IMR-90 (cell line): ENCODE data around the gene PCARE. TPM values are rescaled to one million over a fixed set of nuclear protein-coding genes. Genes with fewer than 3 reads are reported as not detected.

Experiments
- ATAC-seq: fragments of 200-7000 bp; cut with Tn5 transposase; 2 replicates; pipeline ENCODE4 v1.9.1; 2020; ENCODE audit warnings: low read depth, mild to moderate bottlenecking, moderate library complexity
- BruUV-seq: library from RNA; stranded (reverse); fragments of 400-500 nt; replicated peaks from 2 replicates; lab custom pipeline; 2021; lab: Mats Ljungman, UMichigan
- CTCF ChIA-PET: fragments of 300-600 bp; formaldehyde crosslinking; extraction: SDS; loops from one replicate; lab custom pipeline; 2021; ENCODE audit warnings: antibody characterized with exemption; lab: Yijun Ruan, JAX
- POLR2A ChIA-PET: fragments of 300-600 bp; sonication (Branson Sonifier 250); formaldehyde crosslinking; loops from one replicate; lab custom pipeline; 2022; ENCODE audit warnings: antibody characterized with exemption; ENCODE audit not compliant: unreplicated experiment; lab: Charles Lee
- DNase-seq: peaks from one replicate; pipeline ENCODE4 v3.0.0; 2013
- H2AFZ ChIP-seq: replicated peaks from 2 replicates; pipeline ENCODE3; 2013; ENCODE audit warnings: low read length, mild to moderate bottlenecking; ENCODE audit not compliant: poor library complexity
- H2AK5ac ChIP-seq: 2 replicates; pipeline ENCODE4 v1.6.1; 2013; ENCODE audit warnings: low read depth, low read length, inconsistent platforms
- H2AK9ac ChIP-seq: replicated peaks from 2 replicates; pipeline ENCODE3; 2013; ENCODE audit warnings: mild to moderate bottlenecking, low read depth, low read length, moderate library complexity; ENCODE audit not compliant: poor library complexity
- H2BK120ac ChIP-seq: 2 replicates; pipeline ENCODE4 v1.6.1; 2013; ENCODE audit warnings: low read depth, low read length, inconsistent platforms
- H2BK15ac ChIP-seq: 3 replicates; pipeline ENCODE4 v1.6.1; 2013; ENCODE audit warnings: low read depth, low read length, inconsistent platforms
- H2BK20ac ChIP-seq: 2 replicates; pipeline ENCODE4 v1.6.1; 2013; ENCODE audit warnings: low read depth, mild to moderate bottlenecking, inconsistent platforms, low read length, moderate library complexity
- H2BK5ac ChIP-seq: 2 replicates; pipeline ENCODE4 v1.6.1; 2013; ENCODE audit warnings: mild to moderate bottlenecking, low read depth, low read length, inconsistent platforms; ENCODE audit not compliant: poor library complexity, severe bottlenecking
- H3K14ac ChIP-seq: replicated peaks from 2 replicates; pipeline ENCODE4 v1.6.1; 2013; ENCODE audit warnings: low read depth, low read length, inconsistent platforms
- H3K18ac ChIP-seq: 2 replicates; pipeline ENCODE4 v1.6.1; 2013; ENCODE audit warnings: low read depth, low read length, control low read depth
- H3K23ac ChIP-seq: 2 replicates; pipeline ENCODE4 v1.6.1; 2013; ENCODE audit warnings: low read depth, low read length, inconsistent platforms
- H3K27ac ChIP-seq: 2 replicates; pipeline ENCODE4 v1.5.1; 2013; ENCODE audit warnings: mild to moderate bottlenecking, control low read depth, low read length; ENCODE audit not compliant: insufficient read depth
- H3K27me3 ChIP-seq: 2 replicates; pipeline ENCODE4 v1.6.1; 2013; ENCODE audit warnings: low read length; ENCODE audit not compliant: control insufficient read depth, insufficient read depth
- H3K36me3 ChIP-seq: 2 replicates; pipeline ENCODE4 v1.6.1; 2013; ENCODE audit warnings: low read length, mixed read lengths; ENCODE audit not compliant: control insufficient read depth, insufficient read depth
- H3K4ac ChIP-seq: 2 replicates; pipeline ENCODE4 v1.6.1; 2013; ENCODE audit warnings: low read depth, low read length, inconsistent platforms
- H3K4me1 ChIP-seq: 2 replicates; pipeline ENCODE4 v1.6.1; 2013; ENCODE audit warnings: low read length, mixed read lengths; ENCODE audit not compliant: control insufficient read depth, insufficient read depth
- H3K4me2 ChIP-seq: 2 replicates; pipeline ENCODE4 v1.6.1; 2013; ENCODE audit warnings: low read depth, mild to moderate bottlenecking, control low read depth, low read length, moderate library complexity
- H3K4me3 ChIP-seq: 2 replicates; pipeline ENCODE4 v1.5.1; 2013; ENCODE audit warnings: low read depth, mild to moderate bottlenecking, control low read depth, low read length, moderate library complexity; ENCODE audit not compliant: insufficient read depth
- H3K56ac ChIP-seq: 2 replicates; pipeline ENCODE4 v1.6.1; 2013; ENCODE audit warnings: low read length, inconsistent platforms; ENCODE audit not compliant: insufficient read depth; ENCODE audit errors: extremely low read depth
- H3K79me1 ChIP-seq, 2 experiments: 2 replicates each; pipeline ENCODE4 v1.6.1; 2013; ENCODE audit warnings: low read length in 2 of 2, inconsistent platforms in 1 of 2, low read depth in 1 of 2
- H3K9ac ChIP-seq: 2 replicates; pipeline ENCODE4 v1.6.1; 2013; ENCODE audit warnings: low read depth, low read length, control low read depth
- H3K9me1 ChIP-seq: 2 replicates; pipeline ENCODE4 v1.6.1; 2013; ENCODE audit warnings: low read length, inconsistent platforms; ENCODE audit not compliant: insufficient read depth
- H3K9me3 ChIP-seq: 2 replicates; pipeline ENCODE4 v1.6.1; 2013; ENCODE audit warnings: low read length; ENCODE audit not compliant: control insufficient read depth, insufficient read depth
- H4K20me1 ChIP-seq: 2 replicates; pipeline ENCODE4 v1.6.1; 2013; ENCODE audit warnings: low read length, inconsistent platforms; ENCODE audit not compliant: insufficient read depth
- H4K5ac ChIP-seq: 2 replicates; pipeline ENCODE4 v1.6.1; 2013; ENCODE audit warnings: mild to moderate bottlenecking, low read depth, low read length, control low read depth
- H4K8ac ChIP-seq, 2 experiments: 2 replicates each; pipeline ENCODE4 v1.6.1; 2013; ENCODE audit warnings: low read depth in 2 of 2, low read length in 2 of 2, control low read depth in 1 of 2, inconsistent platforms in 1 of 2
- H4K91ac ChIP-seq: 2 replicates; pipeline ENCODE4 v1.6.1; 2013; ENCODE audit warnings: low read depth, low read length, inconsistent platforms; ENCODE audit not compliant: insufficient read depth
- BHLHE40 ChIP-seq: fragments of 150-350 bp; IDR thresholded peaks from 2 replicates; pipeline ENCODE4 v1.6.1; 2016; ENCODE audit warnings: mild to moderate bottlenecking, low read depth, low read length
- CEBPB ChIP-seq: IDR thresholded peaks from 2 replicates; pipeline ENCODE4 v1.6.1; 2012; ENCODE audit warnings: low read depth, low read length, improper control_type of control experiment
- CHD1 ChIP-seq: IDR thresholded peaks from 2 replicates; pipeline ENCODE4 v1.6.1; 2012; ENCODE audit warnings: low read depth, low read length, improper control_type of control experiment
- FOS ChIP-seq: fragments of 150-350 bp; IDR thresholded peaks from 2 replicates; pipeline ENCODE4 v1.6.1; 2016; ENCODE audit warnings: low read depth, low read length
- MAFK ChIP-seq: IDR thresholded peaks from 2 replicates; pipeline ENCODE4 v1.6.1; 2012; ENCODE audit warnings: low read depth, low read length, improper control_type of control experiment
- MAZ ChIP-seq: IDR thresholded peaks from 2 replicates; pipeline ENCODE4 v1.6.1; 2012; ENCODE audit warnings: low read depth, mild to moderate bottlenecking, low read length, improper control_type of control experiment, moderate library complexity, borderline replicate concordance
- MXI1 ChIP-seq: IDR thresholded peaks from 2 replicates; pipeline ENCODE4 v1.6.1; 2012; ENCODE audit warnings: low read depth, mild to moderate bottlenecking, low read length, moderate library complexity, borderline replicate concordance
- NFE2L2 ChIP-seq: fragments of 150-350 bp; IDR thresholded peaks from 2 replicates; pipeline ENCODE4 v1.6.1; 2016; ENCODE audit warnings: low read depth, mild to moderate bottlenecking, low read length
- RAD21 ChIP-seq: IDR thresholded peaks from 2 replicates; pipeline ENCODE4 v1.6.1; 2012; ENCODE audit warnings: low read length, improper control_type of control experiment
- RCOR1 ChIP-seq: IDR thresholded peaks from 2 replicates; pipeline ENCODE4 v1.6.1; 2012; ENCODE audit warnings: mild to moderate bottlenecking, low read length, improper control_type of control experiment; ENCODE audit not compliant: insufficient replicate concordance
- WGBS, 2 experiments: methylation state at CpG; one replicate each; pipeline versions ENCODE4 v1.1.5 to v1.1.7; 2013; ENCODE audit warnings: missing lambda C conversion rate in 2 of 2; ENCODE audit not compliant: insufficient read length in 1 of 2; ENCODE audit errors: extremely low coverage in 2 of 2; 5-methylcytosine and 5-hydroxymethylcytosine counted together
- dilution Hi-C: fragments of 300-500 bp; cut with HindIII; formaldehyde crosslinking; loops from one replicate; pipeline ENCODE4 v1.14.3; 2018; ENCODE audit warnings: low sequenced_read_pairs; ENCODE audit not compliant: unreplicated experiment
- in situ Hi-C: fragments of 300-500 bp; cut with MboI; formaldehyde crosslinking; loops from 3 replicates; pipeline ENCODE4 v1.14.3; 2019; ENCODE audit warnings: low sequenced_read_pairs, inconsistent platforms, mixed read lengths
- intact Hi-C: fragments of 100-400 bp; cut with micrococcal nuclease; formaldehyde crosslinking; loops from 2 replicates; pipeline ENCODE4 v1.10.0; 2022
- polyA plus RNA-seq, 3 experiments: library from polyadenylated mRNA; depleted of rRNA; stranded (reverse); fragments of >200 nt; gene quantifications; 2 replicates each; pipeline ENCODE4 v1.2.3, GENCODE V29; 2012; ENCODE audit warnings: low replicate concordance in 1 of 3
- total RNA-seq: library from RNA; depleted of rRNA; stranded (reverse); fragments of >200 nt; gene quantifications from 2 replicates; pipeline ENCODE4 v1.2.3, GENCODE V29; 2012
- TF ChIP-seq, protein P1 (sequence below): fragments of 150-350 bp; IDR thresholded peaks from 2 replicates; pipeline ENCODE4 v1.6.1; 2016; ENCODE audit warnings: low read depth, mild to moderate bottlenecking, low read length, moderate library complexity, borderline replicate concordance
- TF ChIP-seq, protein P2 (sequence below): fragments of 150-350 bp; IDR thresholded peaks from 2 replicates; pipeline ENCODE4 v1.6.1; 2017; ENCODE audit warnings: mild to moderate bottlenecking, antibody characterized with exemption, low read length, low read depth

PCARE gene
- total and polyA plus RNA-seq, 2 of the 4 experiments (the other 2 are of a cell fraction): not detected

DNA sequence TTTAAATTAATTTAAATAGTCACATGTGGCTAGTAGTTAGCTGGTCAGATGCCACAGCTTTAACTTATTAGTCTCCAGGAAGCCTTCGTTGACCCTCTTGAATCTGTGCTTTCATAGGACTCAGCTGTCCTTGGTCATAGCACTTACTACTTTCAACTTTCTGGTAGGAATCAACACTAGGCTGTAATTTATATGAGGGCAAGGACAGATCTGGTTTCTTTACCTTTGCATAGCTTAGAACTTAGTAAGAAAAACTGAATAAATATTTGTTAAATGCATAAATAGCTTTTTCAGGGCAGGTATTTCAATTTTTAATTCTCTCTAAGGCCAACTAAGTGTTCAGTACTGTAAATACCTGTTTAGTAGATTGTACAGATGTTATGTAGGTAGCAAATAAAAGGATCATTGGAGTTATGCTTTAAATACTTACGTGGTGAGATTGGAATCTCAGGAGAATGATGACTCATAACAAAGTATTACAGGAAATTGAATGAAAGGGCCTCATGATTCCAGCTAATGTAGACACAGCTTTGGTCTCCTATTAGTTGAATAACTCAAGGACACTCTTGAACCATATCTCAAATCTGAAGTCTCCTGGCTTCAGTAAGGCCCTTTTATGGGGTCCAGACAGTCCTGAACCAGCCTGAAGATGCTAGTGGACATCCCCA is 43.4 kb upstream of the PCARE start:
- in situ Hi-C loops: no loop called here
- H2BK120ac ChIP-seq: peak overlapping the region; percentile 94
- no peak overlapping the region for H2AK9ac ChIP-seq
- dilution Hi-C loops: no loop called here
- ChIA-PET CTCF (interaction anchor here (0.7 to 1.7 kb wide), 3 partner anchors 12 to 1476 kb away, joined by 3 to 5 read pairs (median 5); no protein-coding TSS in a partner anchor), POLR2A (interaction anchor here (0.6 to 1.9 kb wide), 2 partner anchors 12 to 122 kb away, joined by 5 to 11 read pairs; no protein-coding TSS in a partner anchor)
- H3K4me1 ChIP-seq: peaks cover 25% of the 10 kb centered on the region
- peak overlapping the region; percentile 80 for H3K14ac ChIP-seq
- no peaks in the 10 kb centered on the region; the same call in 1 of the 2 replicates for H3K36me3 ChIP-seq
- no peaks in the 10 kb centered on the region for H4K20me1 ChIP-seq
- DNase-seq: peak; percentile 68
- H4K91ac ChIP-seq: peak overlapping the region; percentile 94
- H4K5ac ChIP-seq: peak overlapping the region; percentile 95; the same call in 1 of the 2 replicates
- H2BK15ac ChIP-seq: peak overlapping the region; percentile 74; the same call in 1 of the 3 replicates
- H3K23ac ChIP-seq: peak overlapping the region; percentile 75
- H3K79me1 ChIP-seq: peaks cover 5 to 49% of the 10 kb centered on the region in 2 experiments; a peak in 2 of 4 replicates
- H4K8ac ChIP-seq: peak overlapping the region; percentile 67 to 92
- H3K56ac ChIP-seq: peak overlapping the region; percentile 88
- peak overlapping the region; percentile 97 for H2BK5ac ChIP-seq
- intact Hi-C loops: loop anchor here (5.0 kb wide), 1 partner anchor 160 kb away; no protein-coding TSS in a partner anchor
- peak overlapping the region; percentile 94 for H3K4ac ChIP-seq
- H2AFZ ChIP-seq: no peak overlapping the region
- H3K27ac ChIP-seq: peak overlapping the region; percentile 94
- no peaks in the 10 kb centered on the region for H3K9me3 ChIP-seq
- BruUV-seq: no TSS peak
- H2AK5ac ChIP-seq: peak overlapping the region; percentile 95
- no peak for TF ChIP-seq CHD1
- TF ChIP-seq MXI1: no peak
- TF ChIP-seq MAFK: no peak
- TF ChIP-seq FOS: peak; percentile 85
- no peak for TF ChIP-seq MAZ
- TF ChIP-seq, protein P1, sequence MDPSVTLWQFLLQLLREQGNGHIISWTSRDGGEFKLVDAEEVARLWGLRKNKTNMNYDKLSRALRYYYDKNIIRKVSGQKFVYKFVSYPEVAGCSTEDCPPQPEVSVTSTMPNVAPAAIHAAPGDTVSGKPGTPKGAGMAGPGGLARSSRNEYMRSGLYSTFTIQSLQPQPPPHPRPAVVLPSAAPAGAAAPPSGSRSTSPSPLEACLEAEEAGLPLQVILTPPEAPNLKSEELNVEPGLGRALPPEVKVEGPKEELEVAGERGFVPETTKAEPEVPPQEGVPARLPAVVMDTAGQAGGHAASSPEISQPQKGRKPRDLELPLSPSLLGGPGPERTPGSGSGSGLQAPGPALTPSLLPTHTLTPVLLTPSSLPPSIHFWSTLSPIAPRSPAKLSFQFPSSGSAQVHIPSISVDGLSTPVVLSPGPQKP: no peak
- peak; percentile 25; the same call in 1 of the 2 replicates for TF ChIP-seq BHLHE40
- TF ChIP-seq NFE2L2: no peak
- TF ChIP-seq CEBPB: no peak
- TF ChIP-seq RCOR1: no peak
- no peak for TF ChIP-seq RAD21
- TF ChIP-seq, protein P2, sequence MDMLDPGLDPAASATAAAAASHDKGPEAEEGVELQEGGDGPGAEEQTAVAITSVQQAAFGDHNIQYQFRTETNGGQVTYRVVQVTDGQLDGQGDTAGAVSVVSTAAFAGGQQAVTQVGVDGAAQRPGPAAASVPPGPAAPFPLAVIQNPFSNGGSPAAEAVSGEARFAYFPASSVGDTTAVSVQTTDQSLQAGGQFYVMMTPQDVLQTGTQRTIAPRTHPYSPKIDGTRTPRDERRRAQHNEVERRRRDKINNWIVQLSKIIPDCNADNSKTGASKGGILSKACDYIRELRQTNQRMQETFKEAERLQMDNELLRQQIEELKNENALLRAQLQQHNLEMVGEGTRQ: no peak
- no peak overlapping the region for H3K9ac ChIP-seq
- no peak overlapping the region for H3K4me3 ChIP-seq
- peak overlapping the region; percentile 81 for H3K4me2 ChIP-seq
- ATAC-seq: no peak
- WGBS, 2 experiments: no CpG with 5 or more reads among the region's 2 CpGs
- H3K9me1 ChIP-seq: peaks cover 11% of the 10 kb centered on the region; the same call in 1 of the 2 replicates
- H3K27me3 ChIP-seq: no peaks in the 10 kb centered on the region
- H2BK20ac ChIP-seq: peak overlapping the region; percentile 91
- H3K18ac ChIP-seq: peak overlapping the region; percentile 98
